Liver (tissue), 9 donors: ENCODE measurements around the gene BORCS5. TPM values are rescaled to one million over a fixed set of nuclear protein-coding genes. Genes with fewer than 3 reads are reported as not detected.

Source experiments
- DNase-seq: peaks from one replicate; pipeline ENCODE4 v3.0.0-alpha.2; 2017; ENCODE audit warnings: low spot score
- H3K27ac ChIP-seq, 2 donors: one replicate each; pipeline ENCODE4 v1.7.0; 2013; ENCODE audit warnings: inconsistent platforms in 2 of 2, low read length in 2 of 2, control low read depth in 1 of 2, low read depth in 1 of 2, mild to moderate bottlenecking in 1 of 2
- H3K27me3 ChIP-seq, 4 donors: one replicate each; pipeline versions ENCODE4 v1.6.1 to v1.7.0; 2013; ENCODE audit warnings: low read length in 3 of 4, inconsistent platforms in 1 of 4, mild to moderate bottlenecking in 1 of 4, moderate library complexity in 1 of 4; ENCODE audit not compliant: control insufficient read depth in 4 of 4, insufficient read depth in 4 of 4
- H3K36me3 ChIP-seq, 4 donors: one replicate each; pipeline versions ENCODE4 v1.6.1 to v1.7.0; 2013; ENCODE audit warnings: low read length in 3 of 4, mild to moderate bottlenecking in 3 of 4, low read depth in 1 of 4, moderate library complexity in 1 of 4; ENCODE audit not compliant: control insufficient read depth in 4 of 4, insufficient read depth in 3 of 4
- H3K4me1 ChIP-seq, 4 donors: one replicate each; pipeline versions ENCODE4 v1.6.1 to v1.7.0; 2013; ENCODE audit warnings: low read length in 3 of 4, mild to moderate bottlenecking in 3 of 4, moderate library complexity in 1 of 4; ENCODE audit not compliant: control insufficient read depth in 4 of 4, insufficient read depth in 4 of 4
- H3K4me3 ChIP-seq, 3 donors: one replicate each; pipeline versions ENCODE4 v1.6.1 to v1.7.0; 2013; ENCODE audit warnings: low read length in 3 of 3, control low read depth in 1 of 3, low read depth in 1 of 3, mild to moderate bottlenecking in 1 of 3
- H3K9ac ChIP-seq, 2 donors: one replicate each; pipeline ENCODE4 v1.7.0; 2013; ENCODE audit warnings: low read length in 2 of 2, mild to moderate bottlenecking in 2 of 2, moderate library complexity in 2 of 2, control low read depth in 1 of 2, low read depth in 1 of 2
- H3K9me3 ChIP-seq, 4 donors: one replicate each; pipeline versions ENCODE4 v1.6.1 to v1.7.0; 2013; ENCODE audit warnings: low read length in 3 of 4; ENCODE audit not compliant: control insufficient read depth in 4 of 4
- ATF3 ChIP-seq: IDR thresholded peaks from 2 replicates; pipeline ENCODE4 v1.6.1; 2016; ENCODE audit warnings: antibody characterized with exemption
- CTCF ChIP-seq: fragments of 150-350 bp; IDR thresholded peaks from 2 replicates; pipeline ENCODE4 v1.5.1; 2017; ENCODE audit warnings: improper control_type of control experiment, low read depth, low read length; ENCODE audit not compliant: missing input control
- EGR1 ChIP-seq, 2 donors: IDR thresholded peaks; 2 replicates each; pipeline ENCODE4 v1.6.1; 2016 to 2018; ENCODE audit warnings: antibody characterized with exemption in 2 of 2, low read depth in 2 of 2
- FOXA1 ChIP-seq: IDR thresholded peaks from 2 replicates; pipeline ENCODE4 v1.6.1; 2016; ENCODE audit warnings: antibody characterized with exemption
- FOXA2 ChIP-seq: IDR thresholded peaks from 2 replicates; pipeline ENCODE4 v1.6.1; 2016; ENCODE audit warnings: antibody characterized with exemption
- GABPA ChIP-seq, 2 donors: IDR thresholded peaks in 1 of 2; conservative IDR thresholded peaks in 1 of 2; 2 replicates each; pipeline ENCODE4 v1.6.1; 2016; ENCODE audit warnings: antibody characterized with exemption in 2 of 2, mild to moderate bottlenecking in 1 of 2, moderate library complexity in 1 of 2
- HNF4A ChIP-seq, 2 donors: conservative IDR thresholded peaks; 2 replicates each; pipeline ENCODE4 v1.6.1; 2016; ENCODE audit warnings: antibody characterized with exemption in 2 of 2, mild to moderate bottlenecking in 2 of 2
- HNF4G ChIP-seq: IDR thresholded peaks from 2 replicates; pipeline ENCODE4 v1.6.1; 2016; ENCODE audit warnings: antibody characterized with exemption
- MAX ChIP-seq: IDR thresholded peaks from 2 replicates; pipeline ENCODE4 v1.6.1; 2016; ENCODE audit warnings: antibody characterized with exemption
- RAD21 ChIP-seq, 2 donors: IDR thresholded peaks; 2 replicates each; pipeline ENCODE4 v1.6.1; 2016; ENCODE audit warnings: antibody characterized with exemption in 2 of 2, mild to moderate bottlenecking in 2 of 2
- REST ChIP-seq: IDR thresholded peaks from 2 replicates; pipeline ENCODE4 v1.6.1; 2016; ENCODE audit warnings: antibody characterized with exemption, mild to moderate bottlenecking
- RXRA ChIP-seq, 2 donors: IDR thresholded peaks; 2 replicates each; pipeline ENCODE4 v1.6.1; 2017 to 2018; ENCODE audit warnings: antibody characterized with exemption in 2 of 2, mild to moderate bottlenecking in 1 of 2
- TAF1 ChIP-seq: conservative IDR thresholded peaks from 2 replicates; pipeline ENCODE4 v1.6.1; 2016; ENCODE audit warnings: antibody characterized with exemption, mild to moderate bottlenecking
- YY1 ChIP-seq: IDR thresholded peaks from 2 replicates; pipeline ENCODE4 v1.6.1; 2016; ENCODE audit warnings: antibody characterized with exemption, mild to moderate bottlenecking
- ZBTB33 ChIP-seq: IDR thresholded peaks from 2 replicates; pipeline ENCODE4 v1.6.1; 2016; ENCODE audit warnings: antibody characterized with exemption
- WGBS: extraction: QIAGEN DNeasy Blood & Tissue Kit; methylation state at CpG from one replicate; pipeline ENCODE4 v1.1.7; 2013; 5-methylcytosine and 5-hydroxymethylcytosine counted together
- polyA plus RNA-seq, 2 donors: library from polyadenylated mRNA; stranded (reverse) in 1 of 2; unstranded in 1 of 2; fragments of 200-250 nt in 1 of 2; fragments of >200 nt in 1 of 2; fragmentation: Nextera tagmentation in 1 of 2; extraction: Ambion mirVana in 1 of 2; gene quantifications; one replicate each; pipeline versions ENCODE4 v1.2.1 to v1.2.3, GENCODE V29; 2013 to 2015
- total RNA-seq, 2 donors: library from RNA; depleted of rRNA; stranded (reverse); fragments of >200 nt; gene quantifications; one replicate each; pipeline ENCODE4 v1.2.3, GENCODE V29; 2014
- donor health status: healthy.
- donor health status: healthy.
- donor health status: healthy.
- donor health status: healthy.
- donor health status: healthy.

BORCS5 gene
- total and polyA plus RNA-seq, 4 donors = 4.5 to 11.4 (median 8.1) TPM

GRCh38 chr12:12331244-12331771, 25.6 kb upstream of the BORCS5 start (continued):
- TF ChIP-seq GABPA (IDR thresholded peaks at IDR 0.05 in 1 of 2, conservative IDR thresholded peaks at IDR 0.05 in 1 of 2) = no peak
- no peak for TF ChIP-seq FOXA2

- no peaks in the 10 kb centered on the region for H3K9me3 ChIP-seq
- H3K27me3 ChIP-seq = no peaks in the 10 kb centered on the region
- peaks cover 4 to 22% (median 15%) of the 10 kb centered on the region in 4 donors for H3K4me1 ChIP-seq
- no peak overlapping the region for H3K9ac ChIP-seq
- DNase-seq = no peak
- no peak overlapping the region for H3K4me3 ChIP-seq
- no peak overlapping the region for H3K27ac ChIP-seq
- H3K36me3 ChIP-seq = peaks cover 0 to 3% (median 1%) of the 10 kb centered on the region in 4 donors
- no peak for TF ChIP-seq ZBTB33
- TF ChIP-seq HNF4G = no peak
- no peak for TF ChIP-seq CTCF
- TF ChIP-seq YY1 = no peak
- TF ChIP-seq ATF3 = no peak
- TF ChIP-seq MAX = no peak
- TF ChIP-seq RAD21 (IDR thresholded peaks at IDR 0.05) = no peak
- TF ChIP-seq TAF1 = no peak
- no peak for TF ChIP-seq RXRA (IDR thresholded peaks at IDR 0.05)
- no peak for TF ChIP-seq FOXA2
- TF ChIP-seq GABPA (IDR thresholded peaks at IDR 0.05 in 1 of 2, conservative IDR thresholded peaks at IDR 0.05 in 1 of 2) = no peak
- TF ChIP-seq HNF4A (conservative IDR thresholded peaks at IDR 0.05) = no peak
- no peak for TF ChIP-seq EGR1 (IDR thresholded peaks at IDR 0.05; ENCODE audit: low read depth in 2 of 2)
- TF ChIP-seq REST = no peak
- no peak for TF ChIP-seq FOXA1
- 92% methylated on average over 1 of the region's 1 CpG for WGBS
Observed at GRCh38 chr12:12331896-12332295, 25.0 kb upstream of the BORCS5 start.
